Adrenal gland (tissue), 19 donors: Measurements from ENCODE around the gene PHKB. TPM values are rescaled to one million over a fixed set of nuclear protein-coding genes. Genes with fewer than 3 reads are reported as not detected.

Experiments
- DNase-seq, 7 donors: peaks; one replicate each; pipeline ENCODE4 v3.0.0-alpha.2; 2019 to 2020
- H3K27ac ChIP-seq, 5 donors: fragments of 200-600 bp; sonication (generic) in 4 of 5; 1 replicate in 3 of 5; 2 replicates in 2 of 5; pipeline versions ENCODE4 v1.5.1 to v1.8.0; 2016 to 2020; ENCODE audit warnings: mild to moderate bottlenecking in 1 of 5
- H3K27me3 ChIP-seq: fragments of 200-600 bp; 2 replicates; pipeline ENCODE4 v1.8.0; 2021
- H3K36me3 ChIP-seq, 2 donors: fragments of 200-600 bp; replicated peaks in 1 of 2; 1 replicate in 1 of 2; 2 replicates in 1 of 2; pipeline versions ENCODE4 v1.5.1 to v1.8.0; 2018 to 2022
- H3K4me1 ChIP-seq, 2 donors: fragments of 200-600 bp; replicated peaks in 1 of 2; 1 replicate in 1 of 2; 2 replicates in 1 of 2; pipeline versions ENCODE4 v1.5.1 to v1.8.0; 2018 to 2021
- H3K4me3 ChIP-seq, 4 donors: fragments of 200-600 bp; sonication (generic) in 3 of 4; one replicate each; pipeline ENCODE4 v1.5.1; 2016 to 2018
- H3K9me3 ChIP-seq, 3 donors: fragments of 200-600 bp; sonication (generic) in 1 of 3; replicated peaks in 1 of 3; 1 replicate in 2 of 3; 2 replicates in 1 of 3; pipeline versions ENCODE4 v1.5.1 to v1.8.0; 2016 to 2021
- POLR2A ChIP-seq, 2 donors: fragments of 450-650 bp; IDR thresholded peaks; one replicate each; pipeline ENCODE4 v1.6.1; 2017; ENCODE audit warnings: antibody characterized with exemption in 2 of 2, mild to moderate bottlenecking in 2 of 2, moderate library complexity in 1 of 2
- WGBS, 4 donors: extraction: QIAGEN DNeasy Blood & Tissue Kit in 2 of 4; methylation state at CpG; one replicate each; pipeline versions ENCODE4 v1.1.5 to v1.1.7; 2013 to 2017; 5-methylcytosine and 5-hydroxymethylcytosine counted together
- intact Hi-C, 2 donors: fragments of 100-400 bp; cut with DNase I; formaldehyde crosslinking; loops; one replicate each; pipeline versions ENCODE4 v1.14.1 to v1.15.0; 2022 to 2023
- long read RNA-seq, 10 donors: library from polyadenylated mRNA in 3 of 10; unstranded in 2 of 10; stranded (forward) in 1 of 10; transcript quantifications; one replicate each; pipeline ENCODE4 v2.0.0 and lab custom pipeline, GENCODE V29; 2021 to 2026
- polyA plus RNA-seq, 3 donors: library from polyadenylated mRNA; stranded (reverse); fragments of 200-250 nt in 2 of 3; fragments of 350-450 nt in 1 of 3; fragmentation: Illumina TruSeq in 1 of 3; extraction: RNeasy Lipid Tissue Mini Kit (QIAGEN cat#74804) in 1 of 3; gene quantifications; one replicate each; pipeline ENCODE4 v1.2.3, GENCODE V29; 2013 to 2014
- total RNA-seq, 9 donors: library from RNA; depleted of rRNA in 4 of 9; stranded (reverse); fragments of >200 nt in 4 of 9; fragments of 120-200 nt in 1 of 9; fragmentation: NEBNext Ultra II Directional in 1 of 9; extraction: Animal tissue kit (Norgen Biotek cat#: 25700) in 1 of 9; gene quantifications; one replicate each; pipeline versions ENCODE4 v1.1.0 to v1.2.4, GENCODE V29; 2013 to 2023
- TF ChIP-seq, protein P1 (sequence below), 6 experiments: fragments of 450-650 bp in 4 of 6; fragments of 200-600 bp in 2 of 6; sonication (generic) in 1 of 6; IDR thresholded peaks; 1 replicate in 5 of 6; 2 replicates in 1 of 6; pipeline versions ENCODE4 v1.5.1 to v1.8.0; 2016 to 2021; ENCODE audit warnings: antibody characterized with exemption in 6 of 6, mild to moderate bottlenecking in 2 of 6, moderate library complexity in 1 of 6
- donor health status: healthy with polysubstance abuse.
- donor health status: Bipolar disorder and iron deficiency.
- donor health status: DM: yes; HTN: yes; CAD: no.
- donor health status: DM: no; HTN: no; CAD: no.
- donor health status: DM: no; HTN: no; CAD: no.
- donor health status: DM: yes; HTN: yes; CAD: no.

PHKB gene
- total RNA-seq (100 to 1,000 TPM in 6 of 9 donors, 10 to 100 TPM in 3; 74.4 to 167 (median 112) TPM), polyA plus RNA-seq (100 to 1,000 TPM in 1 of 3 donors, 10 to 100 TPM in 2; 27.6 to 110 (median 29.2) TPM)
- long read RNA-seq, donor 1, partial matches to known transcripts = 0 of 3 reads
- long read RNA-seq, donor 1, other reads (novel, unspliced or antisense) = 0 of 3 reads
- long read RNA-seq, donor 2, full-length matches to known transcripts = 2 of 2 reads
- long read RNA-seq, donor 2, partial matches to known transcripts = 0 of 2 reads
- long read RNA-seq, donor 2, other reads (novel, unspliced or antisense) = 0 of 2 reads
- long read RNA-seq, donor 3, full-length matches to known transcripts = 4 of 14 reads
- long read RNA-seq, donor 3, partial matches to known transcripts = 0 of 14 reads
- long read RNA-seq, donor 3, other reads (novel, unspliced or antisense) = 10 of 14 reads
- long read RNA-seq, donor 4, full-length matches to known transcripts = 4 of 14 reads
- long read RNA-seq, donor 4, partial matches to known transcripts = 3 of 14 reads
- long read RNA-seq, donor 4, other reads (novel, unspliced or antisense) = 7 of 14 reads
- long read RNA-seq, donor 5, full-length matches to known transcripts = 49 of 173 reads
- long read RNA-seq, donor 5, partial matches to known transcripts = 12 of 173 reads
- long read RNA-seq, donor 5, other reads (novel, unspliced or antisense) = 112 of 173 reads
- long read RNA-seq, donor 6, partial matches to known transcripts = 3 of 6 reads
- long read RNA-seq, donor 6, other reads (novel, unspliced or antisense) = 2 of 6 reads
- long read RNA-seq, donor 7, partial matches to known transcripts = 0 of 1 reads
- long read RNA-seq, donor 7, other reads (novel, unspliced or antisense) = 0 of 1 reads
- long read RNA-seq, donor 8, full-length matches to known transcripts = 5 of 115 reads
- long read RNA-seq, donor 8, partial matches to known transcripts = 102 of 115 reads
- long read RNA-seq, donor 8, other reads (novel, unspliced or antisense) = 8 of 115 reads
- long read RNA-seq, donor 9, full-length matches to known transcripts = 5 of 10 reads
- long read RNA-seq, donor 9, partial matches to known transcripts = 5 of 10 reads
- long read RNA-seq, donor 9, other reads (novel, unspliced or antisense) = 0 of 10 reads
- long read RNA-seq, donor 10 = 0 reads

DNA sequence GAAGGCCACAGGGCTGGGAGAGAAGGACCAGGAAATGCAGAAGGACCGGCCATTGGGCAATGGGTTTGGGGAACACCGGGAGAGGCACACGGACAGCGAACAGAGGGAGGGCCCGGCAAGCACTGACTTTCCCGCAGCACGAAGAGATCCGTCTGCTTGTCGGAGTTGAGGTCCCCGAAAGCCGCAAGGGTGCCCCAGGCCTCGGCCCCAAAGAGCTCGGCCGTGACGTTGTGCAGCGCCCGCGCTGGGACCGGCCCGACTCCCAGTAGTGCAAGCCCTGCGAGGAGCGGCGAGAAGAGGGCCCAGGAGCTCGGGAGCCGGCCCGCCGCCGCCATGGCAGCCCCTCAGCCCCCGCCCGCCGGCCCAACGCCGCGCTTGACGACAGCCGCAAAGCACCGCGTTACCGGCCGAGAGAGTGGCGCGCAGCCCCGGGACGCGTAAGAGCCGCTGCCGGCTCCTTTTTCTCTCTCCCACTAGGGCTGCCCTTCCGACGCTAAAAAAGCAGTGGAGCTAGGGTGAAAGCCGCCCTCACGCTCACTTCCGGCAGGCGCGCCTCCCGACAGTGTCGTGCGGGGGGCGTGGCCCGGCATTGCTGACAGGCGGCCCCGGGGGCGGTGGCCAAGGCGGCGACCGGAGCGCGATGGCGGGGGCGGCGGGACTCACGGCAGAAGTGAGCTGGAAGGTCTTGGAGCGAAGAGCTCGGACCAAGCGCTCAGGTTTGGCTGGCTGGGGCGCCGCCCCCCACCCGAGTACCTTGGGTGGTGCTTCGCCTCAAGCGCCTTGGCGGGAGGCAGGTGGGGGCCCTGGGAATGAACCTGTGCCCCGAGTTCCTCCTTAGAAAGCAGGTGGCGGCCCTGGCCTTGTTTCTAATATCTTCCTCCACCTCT is at the start of gene PHKB, which contains the start of gene ITFG1:
Gene PHKB (plus strand): TSS at position 621 of the 887 bp plus-strand sequence. CDS start 20 bp downstream, at position 641.
Gene ITFG1 (minus strand): TSS at position 353 of the 887 bp plus-strand sequence. CDS start 18 bp downstream, at position 335.
- intact Hi-C loops = no loop called here
- H3K36me3 ChIP-seq = no peaks in the 10 kb centered on the region

GRCh38 chr16:47413041-47413440 is 48.1 kb upstream of the PHKB start:
- Histone ChIP-seq H3K4me1 (peaks cover 0 to 11% of the 10 kb centered on the region in 2 donors), H3K9me3 (no peaks in the 10 kb centered on the region), H3K27me3 (no peaks in the 10 kb centered on the region), H3K4me3 (no peak overlapping the region), H3K36me3 (no peaks in the 10 kb centered on the region), H3K27ac (no peak overlapping the region)
- WGBS, 4 donors = 83 to 91% (median 84%) methylated on average over 1 of the region's 1 CpG
- DNase-seq = no peak
- no peak for TF ChIP-seq POLR2A (IDR thresholded peaks at IDR 0.05)
- TF ChIP-seq, protein P1, sequence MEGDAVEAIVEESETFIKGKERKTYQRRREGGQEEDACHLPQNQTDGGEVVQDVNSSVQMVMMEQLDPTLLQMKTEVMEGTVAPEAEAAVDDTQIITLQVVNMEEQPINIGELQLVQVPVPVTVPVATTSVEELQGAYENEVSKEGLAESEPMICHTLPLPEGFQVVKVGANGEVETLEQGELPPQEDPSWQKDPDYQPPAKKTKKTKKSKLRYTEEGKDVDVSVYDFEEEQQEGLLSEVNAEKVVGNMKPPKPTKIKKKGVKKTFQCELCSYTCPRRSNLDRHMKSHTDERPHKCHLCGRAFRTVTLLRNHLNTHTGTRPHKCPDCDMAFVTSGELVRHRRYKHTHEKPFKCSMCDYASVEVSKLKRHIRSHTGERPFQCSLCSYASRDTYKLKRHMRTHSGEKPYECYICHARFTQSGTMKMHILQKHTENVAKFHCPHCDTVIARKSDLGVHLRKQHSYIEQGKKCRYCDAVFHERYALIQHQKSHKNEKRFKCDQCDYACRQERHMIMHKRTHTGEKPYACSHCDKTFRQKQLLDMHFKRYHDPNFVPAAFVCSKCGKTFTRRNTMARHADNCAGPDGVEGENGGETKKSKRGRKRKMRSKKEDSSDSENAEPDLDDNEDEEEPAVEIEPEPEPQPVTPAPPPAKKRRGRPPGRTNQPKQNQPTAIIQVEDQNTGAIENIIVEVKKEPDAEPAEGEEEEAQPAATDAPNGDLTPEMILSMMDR (IDR thresholded peaks at IDR 0.05) = no peak
- intact Hi-C loops = no loop called here

More for the DNA sequence above, at the start of gene PHKB, which contains the start of gene ITFG1:
- peak within 1 kb of the TSS; percentile 21 to 98 (median 78) for H3K4me3 ChIP-seq
- peak; percentile 43 to 76 for TF ChIP-seq POLR2A (IDR thresholded peaks at IDR 0.05)
- TF ChIP-seq, protein P1 (IDR thresholded peaks at IDR 0.05) = peak in 1 of 6 experiments; percentile 27
- DNase-seq = peak; percentile 91 to 95 (median 92)
- no peaks in the 10 kb centered on the region for H3K27me3 ChIP-seq
- no peaks in the 10 kb centered on the region for H3K9me3 ChIP-seq
- H3K4me1 ChIP-seq = peaks cover 31 to 73% of the 10 kb centered on the region in 2 donors
- 0 to 1% (median 1%) methylated on average over 42 to 82 of the region's 82 CpGs for WGBS, 4 donors
- H3K27ac ChIP-seq = peak within 1 kb of the TSS; percentile 95 to 100 (median 97)

DNA sequence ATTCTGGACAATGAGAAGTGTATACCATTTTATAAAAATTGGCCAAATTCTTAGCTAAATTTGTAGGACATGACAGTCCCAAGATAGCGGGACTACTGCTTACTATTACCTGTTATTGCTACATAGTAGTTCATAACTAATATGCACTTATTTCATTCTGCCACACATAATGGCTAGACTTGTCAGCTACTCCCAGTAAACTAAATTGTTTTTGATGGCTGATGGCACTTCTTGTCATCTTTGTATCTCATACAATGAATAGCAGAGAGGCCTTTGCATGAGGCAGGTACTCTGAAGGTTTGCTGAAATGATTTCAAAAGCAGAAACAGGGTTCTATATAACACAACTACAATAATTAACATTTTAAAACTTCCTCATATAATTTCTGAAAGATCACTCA is 44.3 kb upstream of the PHKB start:
- intact Hi-C loops = no loop called here
- no peaks in the 10 kb centered on the region for H3K36me3 ChIP-seq
- no peaks in the 10 kb centered on the region for H3K9me3 ChIP-seq
- no peak overlapping the region for H3K4me3 ChIP-seq
- H3K27ac ChIP-seq = no peak overlapping the region
- H3K4me1 ChIP-seq = no peaks in the 10 kb centered on the region
- no peak for DNase-seq
- WGBS, 4 donors = 94 to 100% (median 99%) methylated on average over 1 of the region's 1 CpG
- TF ChIP-seq POLR2A (IDR thresholded peaks at IDR 0.05) = no peak
- TF ChIP-seq, protein P1 (IDR thresholded peaks at IDR 0.05) = no peak
- no peaks in the 10 kb centered on the region for H3K27me3 ChIP-seq
